HUES6 (cell line): ENCODE data around the gene CABP1.
A peak's percentile ranks its signal among the peaks of the same experiment; 100 is the strongest.

ENCODE experiments used
- H3K27ac ChIP-seq: 2 replicates; pipeline ENCODE4 v1.7.0; 2013; ENCODE audit warnings: low read depth, mild to moderate bottlenecking, low read length, inconsistent platforms
- H3K27me3 ChIP-seq: 2 replicates; pipeline ENCODE4 v1.6.1; 2013; ENCODE audit warnings: low read length; ENCODE audit not compliant: control insufficient read depth, insufficient read depth
- H3K36me3 ChIP-seq: 2 replicates; pipeline ENCODE4 v1.6.1; 2013; ENCODE audit warnings: low read length; ENCODE audit not compliant: control insufficient read depth, insufficient read depth
- H3K4me1 ChIP-seq: 2 replicates; pipeline ENCODE4 v1.6.1; 2013; ENCODE audit warnings: low read length; ENCODE audit not compliant: control insufficient read depth, insufficient read depth
- H3K4me3 ChIP-seq: 2 replicates; pipeline ENCODE4 v1.5.1; 2013; ENCODE audit warnings: low read depth, low read length
- H3K9ac ChIP-seq: one replicate; pipeline ENCODE4 v1.6.1; 2013; ENCODE audit warnings: mild to moderate bottlenecking, low read length
- H3K9me3 ChIP-seq: 2 replicates; pipeline ENCODE4 v1.6.1; 2013; ENCODE audit warnings: low read depth, low read length; ENCODE audit not compliant: control insufficient read depth, insufficient read depth

The CABP1 gene

GRCh38 chr12:120698665-120699064 is 58.2 kb downstream of the CABP1 start:
- Histone ChIP-seq H3K36me3 (peaks cover 92% of the 10 kb centered on the region), H3K9ac (no peak overlapping the region), H3K27me3 (no peaks in the 10 kb centered on the region), H3K4me1 (peaks cover 8% of the 10 kb centered on the region; the same call in 1 of the 2 replicates), H3K27ac (no peak overlapping the region), H3K4me3 (no peak overlapping the region), H3K9me3 (no peaks in the 10 kb centered on the region)

- H3K27me3 ChIP-seq, result no peaks in the 10 kb centered on the region
Observed at GRCh38 chr12:120699553-120699952, 59.1 kb downstream of the CABP1 start.

GRCh38 chr12:120700886-120701285 is 60.5 kb downstream of the CABP1 start:
- Histone ChIP-seq H3K4me3 (no peak overlapping the region), H3K36me3 (peaks cover 77% of the 10 kb centered on the region), H3K9ac (no peak overlapping the region), H3K27ac (no peak overlapping the region), H3K9me3 (no peaks in the 10 kb centered on the region), H3K4me1 (no peaks in the 10 kb centered on the region), H3K27me3 (no peaks in the 10 kb centered on the region)

More at GRCh38 chr12:120699553-120699952, 59.1 kb downstream of the CABP1 start:
- H3K27ac ChIP-seq, result no peak overlapping the region
- H3K36me3 ChIP-seq, result peaks cover 86% of the 10 kb centered on the region
- no peak overlapping the region for H3K4me3 ChIP-seq
- no peak overlapping the region for H3K9ac ChIP-seq
- no peaks in the 10 kb centered on the region for H3K4me1 ChIP-seq
- no peaks in the 10 kb centered on the region for H3K9me3 ChIP-seq

GRCh38 chr12:120702637-120703036 is 62.2 kb downstream of the CABP1 start:
- Histone ChIP-seq H3K27me3 (no peaks in the 10 kb centered on the region), H3K36me3 (peaks cover 59% of the 10 kb centered on the region), H3K9me3 (no peaks in the 10 kb centered on the region), H3K4me1 (no peaks in the 10 kb centered on the region), H3K9ac (no peak overlapping the region), H3K4me3 (no peak overlapping the region), H3K27ac (no peak overlapping the region)

- H3K36me3 ChIP-seq, result peaks cover 52% of the 10 kb centered on the region
- no peak overlapping the region for H3K27ac ChIP-seq
- H3K9ac ChIP-seq, result no peak overlapping the region
- H3K9me3 ChIP-seq, result no peaks in the 10 kb centered on the region
- H3K27me3 ChIP-seq, result no peaks in the 10 kb centered on the region
- no peaks in the 10 kb centered on the region for H3K4me1 ChIP-seq
- no peak overlapping the region for H3K4me3 ChIP-seq
Observed at GRCh38 chr12:120703311-120703942, 63.0 kb downstream of the CABP1 start.

GRCh38 chr12:120705618-120706017 is 65.2 kb downstream of the CABP1 start:
- Histone ChIP-seq H3K27me3 (no peaks in the 10 kb centered on the region), H3K36me3 (peaks cover 30% of the 10 kb centered on the region), H3K9me3 (no peaks in the 10 kb centered on the region), H3K27ac (no peak overlapping the region), H3K9ac (no peak overlapping the region), H3K4me3 (no peak overlapping the region), H3K4me1 (peaks cover 6% of the 10 kb centered on the region)

- Histone ChIP-seq H3K27ac (no peak overlapping the region), H3K4me1 (peaks cover 6% of the 10 kb centered on the region), H3K36me3 (peaks cover 26% of the 10 kb centered on the region), H3K9me3 (no peaks in the 10 kb centered on the region), H3K27me3 (no peaks in the 10 kb centered on the region), H3K4me3 (no peak overlapping the region), H3K9ac (no peak overlapping the region)
Observed at GRCh38 chr12:120706029-120706428, 65.6 kb downstream of the CABP1 start.

GRCh38 chr12:120708651-120709050 is 68.2 kb downstream of the CABP1 start:
- Histone ChIP-seq H3K4me3 (no peak overlapping the region), H3K9me3 (no peaks in the 10 kb centered on the region), H3K36me3 (peaks cover 11% of the 10 kb centered on the region)

GRCh38 chr12:120710031-120710804 is 69.8 kb downstream of the CABP1 start, which contains the start of gene UNC119B:
Gene UNC119B, plus strand, starts transcription at chr12:120710458. Its CDS starts 17 bp downstream, at chr12:120710475.
- H3K9me3 ChIP-seq, result no peaks in the 10 kb centered on the region
- H3K27me3 ChIP-seq, result no peaks in the 10 kb centered on the region
- peak within 1 kb of the TSS; percentile 85 for H3K27ac ChIP-seq
- H3K36me3 ChIP-seq, result peaks cover 19% of the 10 kb centered on the region
- peaks cover 12% of the 10 kb centered on the region for H3K4me1 ChIP-seq
- peak within 1 kb of the TSS; percentile 91 for H3K9ac ChIP-seq
- peak within 1 kb of the TSS; percentile 89 for H3K4me3 ChIP-seq

More at GRCh38 chr12:120708651-120709050, 68.2 kb downstream of the CABP1 start:
- Histone ChIP-seq H3K27me3 (no peaks in the 10 kb centered on the region), H3K4me1 (peaks cover 12% of the 10 kb centered on the region), H3K9ac (no peak overlapping the region), H3K27ac (no peak overlapping the region)

GRCh38 chr12:120710805-120711296 is 70.4 kb downstream of the CABP1 start:
- peak overlapping the region; percentile 85 for H3K27ac ChIP-seq
- no peaks in the 10 kb centered on the region for H3K9me3 ChIP-seq
- peaks cover 23% of the 10 kb centered on the region for H3K36me3 ChIP-seq
- H3K4me1 ChIP-seq, result peaks cover 12% of the 10 kb centered on the region
- H3K4me3 ChIP-seq, result peak overlapping the region; percentile 89
- H3K9ac ChIP-seq, result peak overlapping the region; percentile 91
- no peaks in the 10 kb centered on the region for H3K27me3 ChIP-seq

- peak overlapping the region; percentile 89 for H3K4me3 ChIP-seq
- 0 out of 2 replicates have a peak overlapping the region, but pooled peaks have one; percentile 85 for H3K27ac ChIP-seq
- H3K9ac ChIP-seq, result peak overlapping the region; percentile 91
- H3K9me3 ChIP-seq, result no peaks in the 10 kb centered on the region
- H3K27me3 ChIP-seq, result no peaks in the 10 kb centered on the region
- peaks cover 12% of the 10 kb centered on the region for H3K4me1 ChIP-seq
- peaks cover 28% of the 10 kb centered on the region for H3K36me3 ChIP-seq
Observed at GRCh38 chr12:120711411-120711810, 71.0 kb downstream of the CABP1 start.
